ENCODE results near the gene LDLRAD4.

DNA sequence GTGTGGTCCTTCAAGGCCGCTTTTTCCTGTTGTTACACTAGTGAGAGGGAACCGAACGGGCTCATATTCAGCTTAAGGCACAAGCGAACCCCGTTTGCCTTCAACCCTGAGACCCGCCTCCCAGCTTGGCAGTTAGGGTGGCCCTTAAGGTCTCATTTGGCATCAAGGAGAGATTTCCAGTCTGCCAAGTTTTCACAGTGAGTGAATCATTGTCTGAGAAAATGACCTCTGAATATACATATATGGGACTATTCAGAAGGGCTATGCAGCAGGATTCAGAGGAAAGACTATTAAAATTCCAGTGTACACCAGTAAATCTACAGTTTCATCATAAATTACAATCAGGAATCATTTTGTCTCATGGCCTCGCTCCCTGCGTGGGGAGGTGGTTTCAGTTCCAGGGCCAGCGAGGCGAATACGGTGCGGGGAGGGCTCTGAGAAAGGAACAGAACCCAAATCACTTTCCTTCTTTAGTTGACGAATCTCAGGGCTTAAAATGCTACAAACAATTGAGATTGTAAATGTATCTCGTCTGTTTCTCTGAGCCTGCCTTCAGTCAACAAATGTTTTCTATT is 276.4 kb downstream of the LDLRAD4 start:
- TF ChIP-seq, protein P1, sequence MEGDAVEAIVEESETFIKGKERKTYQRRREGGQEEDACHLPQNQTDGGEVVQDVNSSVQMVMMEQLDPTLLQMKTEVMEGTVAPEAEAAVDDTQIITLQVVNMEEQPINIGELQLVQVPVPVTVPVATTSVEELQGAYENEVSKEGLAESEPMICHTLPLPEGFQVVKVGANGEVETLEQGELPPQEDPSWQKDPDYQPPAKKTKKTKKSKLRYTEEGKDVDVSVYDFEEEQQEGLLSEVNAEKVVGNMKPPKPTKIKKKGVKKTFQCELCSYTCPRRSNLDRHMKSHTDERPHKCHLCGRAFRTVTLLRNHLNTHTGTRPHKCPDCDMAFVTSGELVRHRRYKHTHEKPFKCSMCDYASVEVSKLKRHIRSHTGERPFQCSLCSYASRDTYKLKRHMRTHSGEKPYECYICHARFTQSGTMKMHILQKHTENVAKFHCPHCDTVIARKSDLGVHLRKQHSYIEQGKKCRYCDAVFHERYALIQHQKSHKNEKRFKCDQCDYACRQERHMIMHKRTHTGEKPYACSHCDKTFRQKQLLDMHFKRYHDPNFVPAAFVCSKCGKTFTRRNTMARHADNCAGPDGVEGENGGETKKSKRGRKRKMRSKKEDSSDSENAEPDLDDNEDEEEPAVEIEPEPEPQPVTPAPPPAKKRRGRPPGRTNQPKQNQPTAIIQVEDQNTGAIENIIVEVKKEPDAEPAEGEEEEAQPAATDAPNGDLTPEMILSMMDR (conservative IDR thresholded peaks at IDR 0.05; ENCODE audit: low read depth, low read length) = no peak
- TF ChIP-seq EZH2phosphoT487 (IDR thresholded peaks at IDR 0.05; ENCODE audit: borderline replicate concordance, low read length) (no peak), EZH2 (IDR thresholded peaks at IDR 0.05; ENCODE audit: low read length, unreplicated experiment) (no peak)
